ENCODE data around the gene NOS3. TPM values are rescaled to one million over a fixed set of nuclear protein-coding genes. Genes with fewer than 3 reads are reported as not detected.
"Not testable (repeated sequence)": the region's sequence is repeated elsewhere in the genome, so short reads cannot be mapped to it uniquely, and the experiment has no call there.

NOS3 gene
- total RNA-seq, 2 donors from 2014 or later = 2.7 to 5.4 TPM

DNA sequence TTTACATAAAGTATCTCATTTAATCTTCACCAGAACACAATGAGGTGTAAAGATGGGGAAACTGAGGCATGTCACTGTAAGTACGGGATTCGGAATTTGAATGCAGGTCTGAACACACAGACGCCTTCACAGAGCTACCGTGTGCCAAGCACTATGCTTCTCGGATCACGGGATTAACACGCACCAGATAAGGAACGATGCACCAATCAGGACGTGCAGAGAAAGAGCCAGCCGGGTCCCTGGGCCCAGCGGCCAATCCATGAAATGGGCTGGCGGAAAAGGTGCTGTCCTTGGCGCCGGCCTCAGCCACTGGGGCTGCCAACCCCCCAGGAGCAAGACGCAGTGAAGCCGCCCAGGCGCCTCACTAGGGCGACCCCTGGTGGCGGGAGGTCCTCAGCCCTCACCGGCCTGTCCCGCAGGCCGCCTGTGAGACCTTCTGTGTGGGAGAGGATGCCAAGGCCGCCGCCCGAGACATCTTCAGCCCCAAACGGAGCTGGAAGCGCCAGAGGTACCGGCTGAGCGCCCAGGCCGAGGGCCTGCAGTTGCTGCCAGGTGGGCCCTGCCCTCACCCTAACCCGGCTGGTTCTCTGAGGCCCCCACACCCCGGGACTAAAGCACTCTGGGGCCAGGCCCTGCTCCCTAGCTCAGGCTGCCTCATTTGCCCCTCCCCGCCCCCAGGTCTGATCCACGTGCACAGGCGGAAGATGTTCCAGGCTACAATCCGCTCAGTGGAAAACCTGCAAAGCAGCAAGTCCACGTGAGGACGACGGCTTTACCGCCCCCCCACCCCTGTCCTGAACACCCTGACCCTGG, 17.9 kb downstream of the NOS3 start:
- peak; percentile 33 for ATAC-seq
- intact Hi-C loops (cut with DNase I, micrococcal nuclease) = no loop called here
- DNase-seq = peak; percentile 53 to 81

DNA sequence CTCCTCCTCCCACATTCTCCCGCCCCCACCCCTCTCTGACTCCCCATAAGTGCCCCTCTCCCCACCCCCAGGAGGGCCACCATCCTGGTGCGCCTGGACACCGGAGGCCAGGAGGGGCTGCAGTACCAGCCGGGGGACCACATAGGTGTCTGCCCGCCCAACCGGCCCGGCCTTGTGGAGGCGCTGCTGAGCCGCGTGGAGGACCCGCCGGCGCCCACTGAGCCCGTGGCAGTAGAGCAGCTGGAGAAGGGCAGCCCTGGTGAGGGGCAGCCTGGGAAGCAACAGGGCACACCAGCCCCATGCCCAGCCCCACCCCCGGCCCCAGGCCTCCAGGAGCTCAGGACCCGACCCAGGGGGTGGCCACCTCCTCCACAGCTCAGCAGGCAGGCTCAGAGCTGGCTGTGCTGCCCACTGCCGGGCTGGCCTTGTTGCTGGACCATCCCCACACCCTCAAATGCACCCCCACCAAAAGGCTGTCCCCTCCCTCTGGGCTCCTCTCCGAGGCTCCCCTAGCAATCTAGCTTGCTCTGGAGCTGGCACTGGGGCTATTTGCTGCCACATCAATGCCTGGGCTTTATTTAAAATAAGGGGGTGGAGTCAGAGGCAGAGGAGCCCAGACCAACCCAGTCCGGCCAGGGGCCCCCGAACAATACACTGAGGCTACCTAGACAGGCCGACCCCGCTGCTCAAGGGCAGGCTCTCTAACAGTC, 18.7 kb downstream of the NOS3 start:
- DNase-seq (no peak), ATAC-seq (no peak)
- intact Hi-C loops (cut with DNase I, micrococcal nuclease) = no loop called here

DNA sequence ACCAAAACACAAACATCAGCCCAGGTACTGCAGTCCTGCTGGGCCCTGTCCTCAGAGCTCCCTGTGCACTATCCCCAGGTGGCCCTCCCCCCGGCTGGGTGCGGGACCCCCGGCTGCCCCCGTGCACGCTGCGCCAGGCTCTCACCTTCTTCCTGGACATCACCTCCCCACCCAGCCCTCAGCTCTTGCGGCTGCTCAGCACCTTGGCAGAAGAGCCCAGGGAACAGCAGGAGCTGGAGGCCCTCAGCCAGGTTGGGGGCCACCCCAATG, 19.2 kb downstream of the NOS3 start:
- DNase-seq (no peak), ATAC-seq (no peak)

DNA sequence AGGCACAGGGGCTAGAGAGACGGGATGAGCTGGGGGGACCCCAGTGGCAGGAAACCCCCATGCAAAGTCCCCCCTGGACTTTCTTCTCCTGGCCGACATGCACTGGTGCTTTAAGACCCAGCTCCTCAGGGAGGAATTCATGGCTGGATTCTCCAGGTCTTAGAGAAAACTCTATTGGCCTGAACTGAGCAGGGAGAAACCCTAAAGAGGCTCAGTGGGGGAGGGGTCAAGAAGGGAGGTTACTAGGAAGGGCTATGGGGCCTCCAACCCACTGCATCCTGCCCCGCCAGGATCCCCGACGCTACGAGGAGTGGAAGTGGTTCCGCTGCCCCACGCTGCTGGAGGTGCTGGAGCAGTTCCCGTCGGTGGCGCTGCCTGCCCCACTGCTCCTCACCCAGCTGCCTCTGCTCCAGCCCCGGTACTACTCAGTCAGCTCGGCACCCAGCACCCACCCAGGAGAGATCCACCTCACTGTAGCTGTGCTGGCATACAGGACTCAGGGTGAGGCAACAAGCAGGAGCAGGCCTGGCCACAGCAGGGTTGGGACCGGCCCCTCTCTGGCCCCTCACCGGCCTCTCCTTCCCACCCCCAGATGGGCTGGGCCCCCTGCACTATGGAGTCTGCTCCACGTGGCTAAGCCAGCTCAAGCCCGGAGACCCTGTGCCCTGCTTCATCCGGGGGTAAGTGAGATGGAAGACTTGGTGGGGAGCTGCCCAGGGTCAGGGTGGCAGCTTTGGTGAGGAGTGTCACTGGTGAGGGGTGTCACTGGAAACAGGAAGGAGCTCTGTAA, 19.7 kb downstream of the NOS3 start:
- intact Hi-C loops (cut with DNase I, micrococcal nuclease) = no loop called here
- DNase-seq (no peak), ATAC-seq (peak; percentile 12)

More for the DNA sequence above, 19.2 kb downstream of the NOS3 start:
- intact Hi-C loops (cut with DNase I, micrococcal nuclease) = no loop called here

DNA sequence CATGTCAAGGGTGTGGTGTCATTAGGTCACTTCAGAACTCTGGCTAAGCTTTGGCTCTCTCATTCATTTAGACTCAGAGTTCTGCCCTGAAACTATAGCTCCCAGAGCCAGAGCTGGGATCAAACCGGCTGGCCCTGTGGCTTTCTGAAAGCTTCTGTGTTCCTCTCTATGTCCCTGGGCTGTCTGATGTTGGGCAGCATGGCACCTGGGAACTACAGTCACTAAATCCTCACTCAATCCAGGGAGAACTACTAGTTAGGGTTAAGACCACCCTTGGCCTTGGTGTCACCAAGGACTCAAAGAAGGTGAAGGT, 20.2 kb downstream of the NOS3 start:
- ATAC-seq (no peak), DNase-seq (no peak)
- intact Hi-C loops (cut with DNase I, micrococcal nuclease) = no loop called here

DNA sequence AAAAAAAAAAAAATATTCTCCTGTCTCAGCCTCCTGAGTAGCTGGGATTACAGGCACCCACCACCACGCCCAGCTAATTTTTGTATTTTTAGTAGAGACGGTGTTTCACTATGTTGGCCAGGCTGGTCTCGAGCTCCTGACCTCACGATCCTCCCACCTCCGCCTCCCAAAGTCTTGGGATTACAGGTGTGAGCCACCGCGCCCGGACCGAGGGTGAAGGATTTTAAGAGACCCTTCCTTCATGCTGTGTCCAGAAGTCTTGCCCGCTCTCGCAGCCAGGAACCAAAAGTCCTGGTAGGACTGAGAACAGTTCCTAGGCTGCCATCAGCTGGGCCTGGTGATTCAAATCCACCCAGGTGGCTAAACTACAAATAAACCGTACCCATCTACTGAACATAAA, 20.8 kb downstream of the NOS3 start:
- intact Hi-C loops (cut with DNase I, micrococcal nuclease); ATAC-seq: not testable (repeated sequence)

DNA sequence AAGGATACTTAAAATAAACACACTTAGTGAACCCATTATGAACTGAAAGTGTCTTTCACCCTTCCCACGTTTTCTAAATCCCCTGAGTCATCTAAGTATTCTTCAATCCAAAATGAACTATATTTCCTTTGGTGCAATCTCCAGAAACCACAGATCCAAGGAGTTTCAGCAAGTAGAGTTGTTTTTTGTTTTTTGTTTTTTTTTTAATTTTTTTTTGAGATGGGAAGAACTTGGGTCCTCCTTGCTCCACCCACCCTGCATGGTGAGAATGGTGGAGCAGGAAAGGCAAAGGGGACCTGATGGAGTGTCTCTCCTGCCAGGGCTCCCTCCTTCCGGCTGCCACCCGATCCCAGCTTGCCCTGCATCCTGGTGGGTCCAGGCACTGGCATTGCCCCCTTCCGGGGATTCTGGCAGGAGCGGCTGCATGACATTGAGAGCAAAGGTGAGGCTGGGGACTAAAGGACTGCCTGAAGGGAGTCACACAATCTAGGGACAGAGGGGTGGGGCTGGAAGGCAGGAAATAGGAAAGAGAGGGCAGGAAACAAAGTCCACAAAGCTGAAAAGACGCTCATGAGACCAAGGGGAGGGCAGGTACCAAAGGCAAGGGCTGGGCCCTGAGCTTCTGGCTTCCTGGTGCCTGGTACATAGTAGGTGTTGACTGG, 21.3 kb downstream of the NOS3 start:
- intact Hi-C loops (cut with DNase I, micrococcal nuclease) = no loop called here
- ATAC-seq (peak; percentile 87), DNase-seq (peak; percentile 46 to 74)

More for the DNA sequence above, 20.8 kb downstream of the NOS3 start:
- DNase-seq = not testable (repeated sequence)

DNA sequence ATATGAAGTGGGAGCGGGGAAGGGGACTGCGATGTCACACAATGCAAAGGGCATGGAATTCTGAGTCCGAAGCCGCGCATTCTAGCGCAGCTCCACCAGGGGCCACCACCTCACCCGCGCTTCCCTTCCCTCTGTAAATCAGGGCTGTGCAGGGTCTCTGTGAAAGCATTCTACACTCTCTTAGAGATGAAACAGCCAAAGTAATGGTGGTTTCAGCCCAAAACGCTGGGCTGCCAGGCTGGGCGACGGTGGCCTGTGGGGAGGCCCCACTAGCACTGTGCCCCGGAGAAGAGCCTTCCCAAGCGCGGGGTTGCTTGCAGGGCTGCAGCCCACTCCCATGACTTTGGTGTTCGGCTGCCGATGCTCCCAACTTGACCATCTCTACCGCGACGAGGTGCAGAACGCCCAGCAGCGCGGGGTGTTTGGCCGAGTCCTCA, 22.1 kb downstream of the NOS3 start:
- DNase-seq (no peak), ATAC-seq (no peak)

DNA sequence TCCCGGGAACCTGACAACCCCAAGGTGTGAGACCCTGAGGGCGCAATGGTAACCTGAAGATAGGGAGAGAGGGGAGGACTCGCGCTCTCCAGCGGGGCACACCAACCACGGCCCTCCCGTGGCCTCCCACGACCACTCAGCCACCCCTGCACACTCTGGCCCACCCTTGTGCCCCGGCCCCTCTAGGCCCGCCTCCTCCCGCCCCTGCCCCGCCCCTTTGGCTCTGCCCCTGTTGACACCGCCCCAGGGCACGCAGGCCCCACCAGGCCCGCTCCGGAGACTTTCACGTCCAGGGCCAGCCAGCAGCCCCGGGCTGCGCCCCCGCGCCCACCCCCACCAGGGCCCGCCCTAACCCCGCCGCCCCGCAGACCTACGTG, 22.5 kb downstream of the NOS3 start:
- no peak for ATAC-seq
- DNase-seq = no peak
- intact Hi-C loops (cut with DNase I, micrococcal nuclease) = no loop called here

More for the DNA sequence above, 22.1 kb downstream of the NOS3 start:
- intact Hi-C loops (cut with DNase I, micrococcal nuclease) = no loop called here

DNA sequence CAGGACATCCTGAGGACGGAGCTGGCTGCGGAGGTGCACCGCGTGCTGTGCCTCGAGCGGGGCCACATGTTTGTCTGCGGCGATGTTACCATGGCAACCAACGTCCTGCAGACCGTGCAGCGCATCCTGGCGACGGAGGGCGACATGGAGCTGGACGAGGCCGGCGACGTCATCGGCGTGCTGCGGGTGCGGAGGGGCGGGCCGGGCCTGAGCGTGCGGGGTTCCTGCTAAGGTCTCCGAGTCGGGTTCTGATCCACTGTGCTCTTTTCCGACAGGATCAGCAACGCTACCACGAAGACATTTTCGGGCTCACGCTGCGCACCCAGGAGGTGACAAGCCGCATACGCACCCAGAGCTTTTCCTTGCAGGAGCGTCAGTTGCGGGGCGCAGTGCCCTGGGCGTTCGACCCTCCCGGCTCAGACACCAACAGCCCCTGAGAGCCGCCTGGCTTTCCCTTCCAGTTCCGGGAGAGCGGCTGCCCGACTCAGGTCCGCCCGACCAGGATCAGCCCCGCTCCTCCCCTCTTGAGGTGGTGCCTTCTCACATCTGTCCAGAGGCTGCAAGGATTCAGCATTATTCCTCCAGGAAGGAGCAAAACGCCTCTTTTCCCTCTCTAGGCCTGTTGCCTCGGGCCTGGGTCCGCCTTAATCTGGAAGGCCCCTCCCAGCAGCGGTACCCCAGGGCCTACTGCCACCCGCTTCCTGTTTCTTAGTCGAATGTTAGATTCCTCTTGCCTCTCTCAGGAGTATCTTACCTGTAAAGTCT, 23.1 kb downstream of the NOS3 start:
- DNase-seq (peak; percentile 70 to 82), ATAC-seq (peak; percentile 5)
- intact Hi-C loops (cut with DNase I, micrococcal nuclease) = no loop called here

DNA sequence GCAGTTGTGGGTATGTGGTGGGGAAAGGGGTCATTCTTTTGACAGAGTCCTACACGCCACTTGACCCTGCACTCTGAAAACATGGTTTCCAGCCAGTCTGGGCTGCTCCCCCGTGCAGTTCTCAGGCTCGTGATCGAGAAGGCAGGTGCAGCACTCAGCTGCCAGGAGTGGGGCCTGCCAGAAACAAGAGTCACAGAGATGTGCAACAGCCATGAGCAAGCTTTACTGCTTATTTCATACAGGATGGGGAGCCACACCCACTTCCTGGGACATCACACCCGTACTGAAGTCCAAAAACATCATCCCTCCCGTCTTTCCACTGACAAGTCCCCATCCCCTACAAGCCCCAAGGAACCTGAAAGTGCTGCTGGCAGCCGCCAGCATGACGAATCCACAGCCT, 24.1 kb downstream of the NOS3 start:
- intact Hi-C loops (cut with DNase I, micrococcal nuclease) = no loop called here
- ATAC-seq = no peak
- DNase-seq = no peak

DNA sequence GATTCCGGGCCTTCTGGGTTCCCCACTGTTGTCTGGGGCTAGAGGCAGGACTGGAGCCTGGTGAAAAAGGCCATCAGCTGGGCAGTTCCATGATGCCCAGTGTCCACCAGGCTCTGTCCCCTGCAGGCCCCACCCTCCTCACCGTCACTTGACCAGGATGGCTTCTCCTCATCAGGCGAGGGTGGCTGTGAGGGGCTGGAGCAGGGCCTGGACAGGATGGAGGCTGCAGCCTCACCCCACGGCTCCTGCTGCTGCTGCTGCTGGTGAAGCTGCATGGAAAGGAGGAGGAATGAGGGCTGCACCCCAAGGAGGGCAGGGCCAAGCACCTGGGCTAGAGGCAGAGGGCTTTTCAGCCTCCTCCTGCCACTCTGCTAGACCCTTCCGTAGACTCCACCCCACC, 25.1 kb downstream of the NOS3 start:
- no peak for ATAC-seq
- intact Hi-C loops (cut with DNase I, micrococcal nuclease) = no loop called here
- DNase-seq = no peak

DNA sequence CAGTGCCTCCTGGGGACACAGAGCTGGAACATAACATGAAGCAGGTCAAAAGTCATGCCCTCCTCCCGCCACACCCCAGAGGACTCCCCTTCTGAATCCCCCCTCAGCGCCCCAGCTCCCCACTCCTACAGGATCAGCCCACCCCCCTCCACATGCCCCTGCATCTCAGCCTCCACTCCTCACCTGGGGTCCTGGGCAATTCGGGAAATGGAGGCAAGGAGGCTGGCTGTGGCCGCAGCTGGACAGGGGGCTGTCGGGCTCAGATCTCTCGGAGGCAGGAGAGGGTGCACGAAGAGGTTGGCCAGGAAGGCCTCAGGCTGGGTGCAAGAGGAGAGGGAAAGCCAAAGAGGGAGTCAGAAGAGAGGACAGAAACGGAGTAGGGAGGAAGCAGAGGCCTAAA, 25.7 kb downstream of the NOS3 start:
- intact Hi-C loops (cut with DNase I, micrococcal nuclease) = no loop called here
- ATAC-seq (no peak), DNase-seq (no peak)

DNA sequence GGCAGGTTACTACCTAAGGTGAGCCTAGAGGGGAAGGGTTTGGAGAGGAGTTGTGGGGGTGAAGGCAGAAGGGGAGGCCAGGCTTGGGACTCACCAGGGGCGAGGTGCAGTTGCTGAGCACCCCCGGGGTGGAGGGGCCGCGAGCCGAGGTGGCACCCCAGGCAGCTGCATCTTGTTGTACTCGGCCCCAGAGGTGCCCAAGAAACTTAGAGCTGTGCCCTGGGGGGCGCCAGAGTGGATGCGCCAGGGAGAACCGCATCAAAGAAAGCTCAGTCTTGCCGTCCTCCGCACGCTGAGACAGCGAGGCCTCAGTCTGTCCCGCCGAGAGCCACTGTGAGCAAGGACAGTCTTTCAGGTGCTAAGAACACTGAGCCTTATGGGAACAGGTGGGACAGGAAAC, 26.1 kb downstream of the NOS3 start:
- DNase-seq (no peak), ATAC-seq (no peak)
- intact Hi-C loops (cut with DNase I, micrococcal nuclease) = no loop called here

DNA sequence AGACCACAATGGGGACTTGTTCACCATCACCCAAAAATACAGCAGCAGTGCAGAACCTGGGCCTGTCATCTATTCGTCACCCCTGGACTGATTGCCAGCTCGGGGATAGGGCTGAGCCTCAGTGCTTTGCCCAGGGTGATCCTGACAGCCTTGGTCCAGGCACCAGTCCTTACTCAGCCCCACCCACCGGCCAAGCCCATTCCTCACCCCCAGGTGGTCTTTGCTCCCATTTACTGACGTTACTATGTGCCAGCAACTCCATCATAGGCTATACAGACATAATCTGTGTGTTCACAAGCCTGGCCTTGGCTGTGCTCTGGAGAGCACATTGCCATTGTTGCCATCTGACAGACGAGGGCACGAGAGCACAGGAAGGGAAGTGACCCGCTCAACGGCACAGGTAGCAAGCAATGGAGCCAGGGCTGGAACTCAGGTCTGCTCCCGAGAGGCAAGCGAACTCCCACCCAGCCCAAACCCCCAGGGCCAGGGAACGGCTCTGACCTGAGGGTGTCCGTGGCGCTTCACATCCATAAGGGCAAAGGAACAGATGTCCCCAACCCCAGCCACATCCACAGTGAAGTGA, 26.6 kb downstream of the NOS3 start:
- no peak for ATAC-seq
- DNase-seq = no peak
- intact Hi-C loops (cut with DNase I, micrococcal nuclease) = no loop called here

DNA sequence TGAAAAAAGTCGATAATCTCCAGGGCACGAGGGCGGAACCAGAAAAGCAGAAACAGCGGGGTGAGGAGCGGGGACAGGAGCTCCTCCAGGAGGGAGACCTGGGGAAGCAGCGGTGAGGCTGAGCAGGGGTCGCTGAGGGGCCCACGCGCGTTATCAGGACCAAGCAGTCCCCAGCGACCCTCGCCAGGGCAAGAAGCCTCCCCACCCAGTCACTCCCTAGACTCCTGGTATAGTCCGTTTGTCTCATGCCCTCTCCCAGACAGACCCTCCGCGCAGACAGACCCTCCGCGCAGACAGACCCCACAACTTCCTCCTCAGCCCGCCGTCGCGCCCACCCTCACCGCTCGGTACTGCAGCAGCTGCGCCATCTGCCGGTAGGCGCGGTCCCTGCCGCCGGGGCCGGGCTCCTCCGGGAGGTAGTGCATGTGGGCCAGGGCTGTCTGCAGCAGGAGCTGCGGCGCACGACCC, 27.2 kb downstream of the NOS3 start:
- peak; percentile 66 for ATAC-seq
- peak in 1 of 2 donors; percentile 83 for DNase-seq
- intact Hi-C loops (cut with DNase I, micrococcal nuclease) = no loop called here

DNA sequence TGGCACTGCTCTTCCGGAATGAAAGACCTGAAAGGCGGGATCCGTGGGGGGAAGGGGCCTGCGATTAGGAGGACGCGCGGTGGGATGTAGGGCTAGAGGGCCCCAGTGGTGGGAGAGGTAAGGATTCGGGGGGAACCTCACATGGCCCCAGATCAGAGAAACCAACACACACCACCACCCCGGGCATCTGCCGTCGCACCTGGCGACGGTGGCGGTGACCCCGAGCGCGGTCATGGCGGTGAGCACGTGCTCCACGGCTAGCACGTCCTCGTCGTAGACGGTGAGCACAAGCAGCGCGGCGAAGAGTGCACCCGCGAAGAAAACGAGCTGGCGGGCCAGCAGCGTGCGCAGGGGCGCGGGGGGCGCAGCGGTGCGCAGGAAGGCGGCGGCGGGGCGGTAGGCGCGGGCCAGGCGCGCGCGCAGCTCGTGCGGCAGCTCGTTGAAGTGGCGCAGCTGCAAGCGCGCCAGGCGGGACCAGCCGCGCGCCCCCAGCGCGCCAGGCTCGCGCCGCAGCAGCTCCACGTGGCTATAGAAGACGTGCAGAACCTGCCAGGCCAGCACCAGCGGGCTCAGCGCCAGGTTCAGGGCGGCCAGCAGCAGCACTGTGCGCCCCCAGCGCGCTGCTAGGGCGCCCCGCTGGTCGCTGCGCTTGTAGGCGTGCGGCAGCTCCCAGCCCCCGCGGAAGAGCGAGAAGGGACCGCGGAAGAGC, 27.8 kb downstream of the NOS3 start:
- intact Hi-C loops (cut with DNase I, micrococcal nuclease) = no loop called here
- ATAC-seq = peak; percentile 19
- DNase-seq = no peak

DNA sequence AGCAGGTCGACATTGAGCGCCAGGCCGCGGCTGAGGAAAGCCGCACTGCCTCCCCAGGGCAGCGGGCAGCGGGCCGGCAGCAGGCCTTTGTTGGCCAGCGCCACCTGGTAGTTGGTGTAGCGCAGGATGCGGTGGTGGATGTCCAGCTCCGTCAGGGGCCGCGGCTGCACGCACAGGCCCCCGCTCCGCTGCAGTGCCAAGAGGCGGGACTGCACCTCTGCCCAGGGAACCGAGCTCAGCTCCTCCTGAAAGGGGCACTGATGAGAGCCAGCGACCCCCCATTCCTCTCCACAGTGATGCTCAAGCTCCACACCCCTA, 28.3 kb downstream of the NOS3 start:
- DNase-seq (no peak), ATAC-seq (peak; percentile 2)
- intact Hi-C loops (cut with DNase I, micrococcal nuclease) = no loop called here

Data from left colon (tissue), 2 donors.